GM15510 (cell line): ENCODE results near the gene DDX51.

Experiments
- POLR2A ChIP-seq: IDR thresholded peaks from 3 replicates; pipeline ENCODE4 v1.6.1; 2011; ENCODE audit warnings: borderline replicate concordance; ENCODE audit not compliant: insufficient read length; ENCODE audit errors: extremely low read depth

Gene DDX51

DNA sequence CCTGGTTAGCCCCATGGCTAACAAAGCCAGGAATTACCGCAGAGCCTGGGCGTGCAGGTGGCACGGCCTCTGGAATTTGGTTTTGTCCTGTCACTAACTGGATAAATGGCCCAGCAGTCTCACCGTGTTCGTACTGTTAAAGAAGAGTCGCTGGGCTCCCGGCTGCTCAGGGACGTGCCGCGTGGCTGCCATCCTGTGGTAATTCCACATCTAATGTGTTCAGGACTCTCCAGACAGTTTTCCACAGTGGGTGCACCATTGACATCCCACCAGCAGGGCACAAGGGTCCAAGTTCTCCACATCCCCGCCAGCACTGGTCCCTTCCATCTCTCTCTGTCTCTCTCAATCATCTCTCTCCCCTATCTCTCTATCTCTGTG, 19.8 kb upstream of the DDX51 start:
- no peak for TF ChIP-seq POLR2A

DNA sequence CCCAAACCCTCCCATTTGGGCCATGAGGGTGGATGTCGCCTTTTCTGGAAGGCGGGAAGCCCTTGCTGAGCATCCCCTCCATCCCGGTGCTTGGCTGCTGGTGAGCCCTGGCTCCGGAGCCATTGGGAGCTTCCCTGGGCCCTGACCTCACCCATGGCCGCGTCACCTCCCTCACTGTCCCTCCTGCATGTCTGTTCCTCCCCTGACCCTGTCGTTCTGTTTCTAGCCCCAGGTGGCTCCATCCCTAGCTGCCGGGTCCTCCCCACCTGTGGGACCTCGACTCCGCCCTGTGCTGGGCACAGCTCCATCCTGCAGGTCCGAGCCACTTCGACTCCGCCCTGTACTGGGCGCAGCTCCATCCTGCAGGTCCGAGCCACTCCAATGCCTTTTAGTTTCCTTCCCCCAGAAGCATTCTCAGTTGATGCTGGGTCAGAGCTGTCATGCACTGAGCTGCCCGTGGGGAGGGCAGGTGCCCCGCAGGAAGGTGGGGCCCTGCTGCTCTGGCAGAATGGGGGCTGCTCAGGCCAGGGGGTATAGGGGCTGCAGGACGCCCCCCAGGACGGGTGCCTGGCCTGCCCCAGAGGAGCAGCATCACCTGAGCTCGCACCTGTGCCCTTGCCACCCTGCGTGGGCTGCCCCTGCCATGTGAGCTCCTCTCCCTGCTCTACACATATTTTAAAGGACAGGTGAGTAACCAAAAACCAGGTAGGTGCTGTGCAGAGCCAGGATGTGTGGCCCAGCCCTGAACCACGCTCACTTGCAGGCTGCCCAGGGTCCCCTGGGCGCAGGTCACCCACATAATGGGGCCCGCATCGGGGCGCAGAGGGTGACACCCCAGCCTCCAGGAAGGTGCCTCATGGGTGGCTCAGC, 19.2 kb upstream of the DDX51 start:
- no peak for TF ChIP-seq POLR2A

DNA sequence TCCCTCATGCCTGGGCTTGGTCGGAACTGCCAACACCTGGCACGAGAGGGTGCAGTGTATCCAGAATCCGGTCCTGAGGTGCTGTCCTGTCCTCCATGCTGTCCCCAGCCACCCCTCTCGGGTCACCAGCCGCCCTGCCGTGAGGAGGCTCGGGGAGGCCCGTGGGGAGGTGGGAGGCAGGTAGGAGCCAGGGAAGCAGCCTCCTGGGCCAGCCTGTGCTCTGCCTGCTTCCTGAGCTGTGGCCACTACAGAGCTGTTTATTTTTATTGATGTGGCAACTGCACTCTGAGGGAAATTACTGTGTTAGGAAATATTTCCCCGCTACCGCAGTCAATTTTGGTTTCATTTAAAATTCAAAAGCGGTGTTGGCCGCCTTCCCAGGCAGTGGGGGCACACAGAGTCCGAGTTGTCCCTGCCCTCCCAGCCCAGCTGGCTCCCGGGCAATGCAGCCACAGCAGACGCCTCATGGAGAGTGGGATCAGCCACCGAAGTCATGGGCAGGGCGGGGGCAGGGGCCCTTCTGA, 18.5 kb upstream of the DDX51 start:
- no peak for TF ChIP-seq POLR2A

DNA sequence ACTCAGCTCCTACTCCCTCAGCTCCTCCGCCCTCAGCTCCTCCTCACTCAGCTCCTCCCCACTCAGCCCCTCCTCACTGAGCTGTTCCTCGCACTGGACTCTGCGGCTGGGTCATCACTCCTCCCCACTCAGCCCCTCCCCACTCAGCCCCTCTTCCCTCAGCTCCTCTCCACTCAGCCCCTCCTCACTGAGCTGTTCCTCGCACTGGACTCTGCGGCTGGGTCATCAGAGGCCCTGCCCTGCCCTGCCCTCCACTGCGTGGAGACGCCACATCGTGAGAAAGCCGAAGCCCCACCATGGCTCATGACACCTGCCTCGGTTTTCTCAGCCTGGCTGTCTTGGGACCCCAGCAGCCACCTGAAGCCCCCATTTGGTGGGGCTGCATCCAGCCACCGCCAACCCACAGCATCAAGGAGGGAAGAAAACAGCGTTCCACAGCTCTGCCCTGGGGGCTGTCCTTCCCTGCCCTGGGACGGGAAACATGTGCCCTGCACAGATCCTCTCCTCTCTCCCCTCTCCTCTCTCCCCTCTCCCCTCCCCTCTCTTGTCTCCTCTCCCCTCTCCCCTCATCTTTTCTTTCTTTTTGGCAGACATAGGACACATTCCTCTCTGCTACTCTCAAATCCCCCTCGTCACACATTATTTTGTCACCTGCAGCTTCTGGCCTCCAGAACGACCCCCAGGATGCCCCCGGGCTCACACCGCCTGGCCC, 17.8 kb upstream of the DDX51 start:
- no peak for TF ChIP-seq POLR2A

DNA sequence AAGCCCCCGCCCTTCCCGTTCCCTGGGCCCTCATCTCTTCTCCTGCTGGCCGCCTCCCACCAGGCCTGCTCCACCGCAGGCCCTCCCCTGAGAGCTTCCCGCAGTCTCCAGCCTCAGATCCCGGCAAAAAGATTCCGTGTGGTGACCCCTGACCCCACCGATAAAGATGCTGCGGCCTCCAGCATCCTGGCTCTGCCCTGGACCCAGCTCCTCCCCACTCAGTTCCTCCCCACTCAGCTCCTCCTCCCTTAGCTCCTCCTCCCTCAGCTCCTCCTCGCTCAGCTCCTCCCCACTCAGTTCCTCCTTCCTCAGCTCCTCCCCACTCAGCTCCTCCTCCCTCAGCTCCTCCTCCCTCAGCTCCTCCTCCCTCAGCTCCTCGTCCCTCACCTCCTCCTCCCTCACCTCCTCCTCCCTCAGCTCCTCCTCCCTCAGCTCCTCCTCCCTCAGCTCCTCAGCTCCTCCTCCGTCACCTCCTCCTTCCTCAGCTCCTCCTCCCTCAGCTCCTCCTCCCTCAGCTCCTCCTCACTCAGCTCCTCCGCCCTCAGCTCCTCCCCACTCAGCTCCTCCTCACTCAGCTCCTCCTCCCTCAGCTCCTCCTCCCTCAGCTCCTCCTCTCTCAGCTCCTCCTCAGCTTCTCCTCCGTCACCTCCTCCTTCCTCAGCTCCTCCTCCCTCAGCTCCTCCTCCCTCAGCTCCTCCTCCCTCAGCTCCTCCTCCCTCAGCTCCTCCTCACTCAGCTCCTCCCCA, 17.1 kb upstream of the DDX51 start:
- TF ChIP-seq POLR2A = no peak

DNA sequence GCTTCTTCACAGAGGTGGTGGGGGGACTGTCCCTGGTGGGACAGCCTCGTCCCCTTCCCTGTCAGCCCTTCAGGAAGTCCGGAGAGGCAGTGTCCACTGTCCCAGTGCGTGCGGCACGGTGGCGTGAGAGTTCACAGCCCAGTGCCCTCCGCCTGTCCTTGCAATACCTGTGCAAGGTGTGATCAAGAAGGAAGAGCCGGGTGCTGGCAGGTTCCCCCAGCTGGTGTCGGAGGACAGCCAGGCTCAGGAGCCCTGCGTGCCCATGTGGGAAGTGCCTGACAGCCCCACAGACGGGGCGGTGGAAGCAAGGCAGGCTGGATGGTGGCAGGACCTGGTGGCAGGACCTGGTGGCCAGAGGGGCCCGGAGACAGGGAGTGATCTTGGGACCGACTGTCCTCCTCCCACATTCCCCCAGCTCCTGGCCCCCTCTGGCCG, 16.5 kb upstream of the DDX51 start:
- no peak for TF ChIP-seq POLR2A

DNA sequence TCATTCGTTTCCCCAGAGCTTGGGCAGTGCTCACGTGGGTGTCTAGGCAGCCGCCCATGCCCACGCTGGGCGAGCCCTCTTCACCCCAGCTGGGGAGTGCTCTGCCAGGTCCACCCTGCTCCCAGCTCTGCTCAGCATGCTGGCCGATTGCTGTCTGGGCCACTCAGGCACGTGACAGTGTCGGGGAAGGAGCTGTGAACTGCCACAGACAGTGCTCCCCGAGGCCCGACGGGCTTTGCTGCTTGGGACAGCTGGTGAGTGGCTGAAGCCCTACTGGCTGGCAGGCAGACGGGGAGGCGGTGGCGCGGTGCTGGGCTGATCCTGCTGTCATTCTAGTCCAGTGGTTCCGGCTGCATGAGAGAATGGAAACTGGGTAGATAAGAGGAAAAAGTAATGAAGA, 15.9 kb upstream of the DDX51 start:
- TF ChIP-seq POLR2A = no peak

DNA sequence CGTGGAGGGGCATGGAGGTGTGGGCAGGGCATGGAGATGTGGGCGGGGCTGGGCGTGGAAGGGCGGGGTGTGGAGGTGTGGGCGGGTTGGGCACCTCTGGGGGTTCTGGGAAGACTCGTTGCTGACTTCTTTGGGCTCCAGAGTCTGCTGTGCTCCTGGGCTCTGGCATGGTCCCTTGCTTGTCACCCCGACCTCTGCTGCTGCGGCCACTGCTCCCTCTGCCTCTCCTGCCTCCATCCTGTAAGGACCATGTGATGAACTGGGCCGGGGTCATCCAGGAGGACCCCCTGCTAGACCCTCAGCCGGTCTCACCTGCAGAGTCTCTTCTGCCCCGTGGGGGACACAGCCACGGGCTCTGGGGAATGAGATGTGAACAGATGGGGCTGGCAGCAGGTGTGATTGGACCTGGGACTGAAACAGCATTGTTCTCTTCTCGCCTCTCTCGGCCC, 15.5 kb upstream of the DDX51 start:
- TF ChIP-seq POLR2A = no peak

DNA sequence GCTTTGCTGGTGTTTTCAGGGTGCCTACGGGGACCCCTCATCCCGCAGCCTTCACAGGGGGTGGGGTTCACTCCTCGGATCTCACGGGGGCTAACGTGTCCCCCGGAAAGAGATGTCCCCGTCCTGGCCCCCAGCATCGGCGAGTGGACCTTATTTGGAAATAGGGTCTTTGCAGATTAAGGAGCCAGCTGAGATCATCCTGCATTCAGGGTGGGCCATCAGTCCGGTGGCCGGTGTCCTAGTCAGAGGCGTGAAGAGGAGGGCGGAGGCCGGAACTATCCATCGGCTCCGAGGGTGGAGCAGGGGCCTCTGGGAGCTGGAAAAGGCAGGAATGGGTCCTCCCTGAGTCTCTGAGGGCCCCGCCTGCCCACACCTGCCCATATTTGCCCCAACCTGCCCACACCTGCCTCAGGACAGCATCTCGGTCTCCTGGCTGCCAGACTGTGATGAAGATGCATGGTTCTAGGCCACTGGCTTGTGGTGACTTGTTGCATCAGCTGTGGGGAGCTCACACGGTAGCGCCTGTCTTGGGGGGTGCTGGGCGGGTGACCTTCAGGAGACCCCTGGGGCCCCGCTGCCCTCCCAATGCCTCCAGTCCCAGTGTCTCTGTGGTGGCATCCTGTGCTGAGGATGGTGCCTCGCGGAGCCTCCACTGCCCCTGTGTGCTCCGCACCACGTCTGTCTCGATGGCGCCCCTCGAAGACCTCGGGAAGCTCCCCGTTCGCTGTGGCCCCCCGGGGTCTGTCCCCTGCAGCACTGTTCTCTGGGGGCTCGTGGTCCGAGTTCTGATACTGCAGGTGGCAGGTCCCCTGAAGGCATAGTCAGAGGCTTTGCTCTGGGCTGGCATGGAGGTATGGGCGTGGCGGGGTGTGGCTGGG, 14.8 kb upstream of the DDX51 start:
- TF ChIP-seq POLR2A = no peak

DNA sequence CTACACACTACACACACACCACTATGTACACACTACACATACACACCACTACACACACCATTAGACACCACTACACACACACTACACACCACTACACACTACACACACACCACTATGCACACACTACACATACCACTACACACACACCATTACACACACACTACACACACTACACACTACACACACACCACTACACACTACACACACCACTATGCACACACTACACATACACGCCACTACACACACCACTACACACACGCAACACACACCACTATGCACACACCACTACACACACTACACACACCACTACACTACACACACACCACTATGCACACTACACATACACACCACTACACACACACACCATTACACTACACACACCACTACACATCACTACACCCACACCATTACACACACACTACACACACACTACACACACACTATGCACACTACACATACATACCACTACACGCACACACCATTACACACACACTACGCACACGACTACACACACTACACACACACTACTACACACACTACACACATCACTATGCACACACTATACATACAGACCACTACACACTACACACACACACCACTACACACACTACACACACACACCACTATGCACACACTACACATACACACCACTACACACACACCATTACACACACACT, 13.8 kb upstream of the DDX51 start:
- TF ChIP-seq POLR2A = no peak

DNA sequence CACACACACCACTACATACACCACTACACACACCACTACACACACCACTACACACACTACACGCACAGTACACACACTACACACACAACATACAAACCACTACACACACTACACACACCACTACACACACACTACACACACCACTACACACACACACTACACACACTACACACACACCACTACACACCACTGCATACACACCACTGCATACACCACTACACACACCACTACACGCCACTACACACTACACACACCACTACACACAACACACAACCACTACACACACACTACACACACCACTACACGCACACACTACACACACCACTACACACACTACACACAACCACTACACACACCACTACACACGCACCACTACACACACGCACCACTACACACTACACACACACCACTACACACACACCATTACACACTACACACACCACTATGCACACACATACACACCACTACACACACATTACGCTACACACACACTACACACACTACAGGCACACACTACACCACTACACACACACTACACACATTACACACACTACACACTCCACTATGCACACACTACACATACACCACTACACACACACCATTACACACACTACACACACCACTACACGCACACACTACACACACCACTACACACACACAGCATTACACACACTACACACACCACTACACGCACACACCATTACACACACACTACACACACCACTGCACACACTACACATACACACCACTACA, 12.6 kb upstream of the DDX51 start:
- TF ChIP-seq POLR2A = no peak

DNA sequence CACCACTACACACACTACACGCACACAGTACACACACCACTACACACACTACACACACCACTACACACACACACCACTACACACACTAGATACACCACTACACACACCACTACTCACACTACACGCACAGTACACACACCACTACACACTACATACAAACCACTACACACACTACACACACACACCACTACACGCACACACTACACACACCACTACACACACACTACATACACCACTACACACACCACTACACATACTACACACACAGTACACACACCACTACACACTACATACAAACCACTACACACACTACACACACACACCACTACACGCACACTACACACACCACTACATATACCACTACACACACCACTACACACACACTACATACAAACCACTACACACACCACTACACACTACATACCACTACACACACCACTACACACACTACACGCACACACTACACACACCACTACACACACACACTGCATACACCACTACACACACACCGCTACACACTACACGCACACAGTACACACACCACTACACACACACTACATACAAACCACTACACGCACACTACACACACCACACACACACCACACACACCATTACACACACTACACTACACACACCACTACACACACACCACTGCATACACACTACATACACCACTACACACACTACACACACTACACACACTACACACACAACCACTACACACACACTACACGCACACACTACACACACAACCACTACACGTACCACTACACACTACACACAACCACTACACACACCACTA, 11.9 kb upstream of the DDX51 start:
- no peak for TF ChIP-seq POLR2A
